HEK293 (cell line): ENCODE results near the gene MORC4.

Experiments used
- CTCF ChIA-PET: fragments of 350-600 bp; formaldehyde crosslinking; extraction: SDS; loops from one replicate; lab custom pipeline; 2021; ENCODE audit warnings: antibody characterized with exemption; lab: Yijun Ruan, JAX
- POLR2A ChIA-PET: fragments of 300-600 bp; formaldehyde crosslinking; extraction: SDS; loops from one replicate; lab custom pipeline; 2020; ENCODE audit warnings: antibody characterized with exemption, inconsistent platforms; lab: Yijun Ruan, JAX
- H3K27ac ChIP-seq: fragments of 200-500 bp; sonication (Bioruptor generic); 2 replicates; pipeline ENCODE4 v1.5.1; 2014; ENCODE audit warnings: low read depth, low read length, control low read depth, inconsistent platforms; ENCODE audit errors: extremely low read depth
- H3K36me3 ChIP-seq, 2 experiments: fragments of 200-500 bp in 1 of 2; sonication (Bioruptor generic) in 1 of 2; 1 replicate in 1 of 2; 2 replicates in 1 of 2; pipeline ENCODE4 v1.5.1; 2014 to 2017; ENCODE audit warnings: inconsistent platforms in 2 of 2, low read length in 2 of 2; ENCODE audit not compliant: control insufficient read depth in 2 of 2, insufficient read depth in 1 of 2
- H3K4me1 ChIP-seq: fragments of 200-500 bp; sonication (Bioruptor generic); 2 replicates; pipeline ENCODE4 v1.5.1; 2014; ENCODE audit warnings: mild to moderate bottlenecking, low read length, inconsistent platforms; ENCODE audit not compliant: control insufficient read depth, insufficient read depth
- H3K4me3 ChIP-seq: 2 replicates; pipeline ENCODE4 v1.5.1; 2011; ENCODE audit warnings: low read depth, mild to moderate bottlenecking, control low read depth, low read length, moderate library complexity
- H3K9me3 ChIP-seq: fragments of 200-500 bp; sonication (Bioruptor generic); 2 replicates; pipeline ENCODE4 v1.5.1; 2014; ENCODE audit warnings: low read depth, low read length, inconsistent platforms; ENCODE audit not compliant: control insufficient read depth, insufficient read depth
- FEZF1 ChIP-seq: fragments of 450-650 bp; formaldehyde crosslinking; IDR thresholded peaks from 2 replicates; pipeline ENCODE4 v1.5.1; 2016; ENCODE audit warnings: missing biosample characterization, missing genetic modification characterization
- GLIS1 ChIP-seq: fragments of 450-650 bp; formaldehyde crosslinking; IDR thresholded peaks from 2 replicates; pipeline ENCODE4 v1.5.1; 2016; ENCODE audit warnings: missing biosample characterization, missing genetic modification characterization
- IKZF3 ChIP-seq: fragments of 450-650 bp; IDR thresholded peaks from 2 replicates; pipeline ENCODE4 v1.5.0; 2018; ENCODE audit warnings: missing biosample characterization, mild to moderate bottlenecking, missing genetic modification characterization, moderate library complexity
- KLF10 ChIP-seq: fragments of 450-650 bp; IDR thresholded peaks from 2 replicates; pipeline ENCODE4 v1.5.1; 2018; ENCODE audit warnings: missing biosample characterization, mild to moderate bottlenecking, missing genetic modification characterization
- KLF7 ChIP-seq: fragments of 450-650 bp; formaldehyde crosslinking; IDR thresholded peaks from 2 replicates; pipeline ENCODE4 v1.5.1; 2016; ENCODE audit warnings: missing biosample characterization, missing genetic modification characterization, borderline replicate concordance
- KLF8 ChIP-seq: fragments of 450-650 bp; formaldehyde crosslinking; IDR thresholded peaks from 2 replicates; pipeline ENCODE4 v1.5.1; 2016; ENCODE audit warnings: missing biosample characterization, missing genetic modification characterization
- MZF1 ChIP-seq: fragments of 450-650 bp; formaldehyde crosslinking; IDR thresholded peaks from 2 replicates; pipeline ENCODE4 v1.5.1; 2017; ENCODE audit warnings: missing biosample characterization, missing genetic modification characterization, borderline replicate concordance
- YY1 ChIP-seq: fragments of 450-650 bp; formaldehyde crosslinking; IDR thresholded peaks from 2 replicates; pipeline ENCODE4 v1.5.1; 2018; ENCODE audit warnings: missing biosample characterization, missing genetic modification characterization
- ZBTB17 ChIP-seq: fragments of 450-650 bp; formaldehyde crosslinking; IDR thresholded peaks from 2 replicates; pipeline ENCODE4 v1.5.1; 2016; ENCODE audit warnings: missing biosample characterization, missing genetic modification characterization
- ZNF121 ChIP-seq: fragments of 450-650 bp; formaldehyde crosslinking; IDR thresholded peaks from 2 replicates; pipeline ENCODE4 v1.5.1; 2016; ENCODE audit warnings: missing biosample characterization, missing genetic modification characterization
- ZNF155 ChIP-seq: fragments of 450-650 bp; formaldehyde crosslinking; IDR thresholded peaks from 2 replicates; pipeline ENCODE4 v1.5.1; 2016; ENCODE audit warnings: missing biosample characterization, missing genetic modification characterization
- ZNF174 ChIP-seq: fragments of 450-650 bp; formaldehyde crosslinking; IDR thresholded peaks from 2 replicates; pipeline ENCODE4 v1.5.0; 2017; ENCODE audit warnings: missing biosample characterization, mild to moderate bottlenecking, missing genetic modification characterization
- ZNF19 ChIP-seq: fragments of 450-650 bp; formaldehyde crosslinking; IDR thresholded peaks from 2 replicates; pipeline ENCODE4; 2016; ENCODE audit warnings: missing biosample characterization, missing genetic modification characterization, low read depth
- ZNF274 ChIP-seq, 2 experiments: fragments of 200-500 bp in 1 of 2; fragments of 450-650 bp in 1 of 2; sonication (Bioruptor generic) in 1 of 2; formaldehyde crosslinking in 1 of 2; IDR thresholded peaks; 2 replicates each; pipeline versions ENCODE4 v1.5.1 to v1.6.1; 2014 to 2016; ENCODE audit warnings: borderline replicate concordance in 1 of 2, inconsistent platforms in 1 of 2, low read length in 1 of 2, missing biosample characterization in 1 of 2, missing genetic modification characterization in 1 of 2
- ZNF302 ChIP-seq: fragments of 450-650 bp; formaldehyde crosslinking; IDR thresholded peaks from 2 replicates; pipeline ENCODE4 v1.5.1; 2016; ENCODE audit warnings: missing biosample characterization, missing genetic modification characterization, low read depth
- ZNF404 ChIP-seq: fragments of 450-650 bp; formaldehyde crosslinking; IDR thresholded peaks from 2 replicates; pipeline ENCODE4 v1.5.1; 2017; ENCODE audit warnings: missing biosample characterization, missing genetic modification characterization
- ZNF423 ChIP-seq: fragments of 450-650 bp; formaldehyde crosslinking; IDR thresholded peaks from 2 replicates; pipeline ENCODE4 v1.5.1; 2016; ENCODE audit warnings: missing biosample characterization, missing genetic modification characterization
- ZNF473 ChIP-seq: fragments of 450-650 bp; formaldehyde crosslinking; IDR thresholded peaks from 2 replicates; pipeline ENCODE4 v1.5.1; 2017; ENCODE audit warnings: missing biosample characterization, missing genetic modification characterization
- ZNF514 ChIP-seq: fragments of 450-650 bp; formaldehyde crosslinking; IDR thresholded peaks from 2 replicates; pipeline ENCODE4 v1.5.1; 2016; ENCODE audit warnings: missing biosample characterization, missing genetic modification characterization
- ZNF701 ChIP-seq: fragments of 450-650 bp; formaldehyde crosslinking; IDR thresholded peaks from 2 replicates; pipeline ENCODE4 v1.5.1; 2016; ENCODE audit warnings: missing biosample characterization, missing genetic modification characterization
- ZNF792 ChIP-seq: fragments of 450-650 bp; formaldehyde crosslinking; IDR thresholded peaks from 2 replicates; pipeline ENCODE4 v1.5.1; 2016; ENCODE audit warnings: missing biosample characterization, missing genetic modification characterization
- TF ChIP-seq, protein P1 (sequence below): fragments of 450-650 bp; formaldehyde crosslinking; IDR thresholded peaks from 2 replicates; pipeline ENCODE4 v1.5.1; 2016; ENCODE audit warnings: missing biosample characterization, missing genetic modification characterization
- TF ChIP-seq, protein P2 (sequence below): fragments of 450-650 bp; formaldehyde crosslinking; IDR thresholded peaks from 2 replicates; pipeline ENCODE4 v1.5.1; 2016; ENCODE audit warnings: missing biosample characterization, missing genetic modification characterization, borderline replicate concordance
- TF ChIP-seq, protein P3 (sequence below): fragments of 450-650 bp; formaldehyde crosslinking; IDR thresholded peaks from 2 replicates; pipeline ENCODE4 v1.5.1; 2016; ENCODE audit warnings: missing biosample characterization, missing genetic modification characterization

The MORC4 gene

GRCh38 chrX:106928227-106928626 lies 71.8 kb downstream of the MORC4 start:
- H3K9me3 ChIP-seq = no peaks in the 10 kb centered on the region
- CTCF ChIA-PET = no interaction called here
- H3K36me3 ChIP-seq = no peaks in the 10 kb centered on the region
- H3K27ac ChIP-seq = no peak overlapping the region
- H3K4me1 ChIP-seq = no peaks in the 10 kb centered on the region
- no peak overlapping the region for H3K4me3 ChIP-seq
- POLR2A ChIA-PET = no interaction called here
- no peak for TF ChIP-seq ZNF274 (IDR thresholded peaks at IDR 0.05; ENCODE audit: low read length)
- no peak for TF ChIP-seq ZNF274 (tag by site-specific recombination; IDR thresholded peaks at IDR 0.05; ENCODE audit: borderline replicate concordance)
- TF ChIP-seq ZNF404 (tag by site-specific recombination) = no peak
- no peak for TF ChIP-seq KLF8 (tag by site-specific recombination)
- TF ChIP-seq ZNF155 (tag by site-specific recombination) = no peak
- no peak for TF ChIP-seq ZNF19 (tag by site-specific recombination)
- no peak for TF ChIP-seq YY1 (tag by site-specific recombination)
- no peak for TF ChIP-seq ZNF514
- TF ChIP-seq, protein P1, sequence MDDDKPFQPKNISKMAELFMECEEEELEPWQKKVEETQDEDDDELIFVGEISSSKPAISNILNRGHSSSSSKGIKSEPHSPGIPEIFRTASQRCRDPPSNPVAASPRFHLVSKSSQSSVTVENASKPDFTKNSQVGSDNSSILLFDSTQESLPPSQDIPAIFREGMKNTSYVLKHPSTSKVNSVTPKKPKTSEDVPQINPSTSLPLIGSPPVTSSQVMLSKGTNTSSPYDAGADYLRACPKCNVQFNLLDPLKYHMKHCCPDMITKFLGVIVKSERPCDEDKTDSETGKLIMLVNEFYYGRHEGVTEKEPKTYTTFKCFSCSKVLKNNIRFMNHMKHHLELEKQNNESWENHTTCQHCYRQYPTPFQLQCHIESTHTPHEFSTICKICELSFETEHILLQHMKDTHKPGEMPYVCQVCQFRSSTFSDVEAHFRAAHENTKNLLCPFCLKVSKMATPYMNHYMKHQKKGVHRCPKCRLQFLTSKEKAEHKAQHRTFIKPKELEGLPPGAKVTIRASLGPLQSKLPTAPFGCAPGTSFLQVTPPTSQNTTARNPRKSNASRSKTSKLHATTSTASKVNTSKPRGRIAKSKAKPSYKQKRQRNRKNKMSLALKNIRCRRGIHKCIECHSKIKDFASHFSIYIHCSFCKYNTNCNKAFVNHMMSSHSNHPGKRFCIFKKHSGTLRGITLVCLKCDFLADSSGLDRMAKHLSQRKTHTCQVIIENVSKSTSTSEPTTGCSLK (tag by site-specific recombination) = no peak
- TF ChIP-seq KLF10 (tag by site-specific recombination) = no peak
- TF ChIP-seq KLF7 = no peak
- TF ChIP-seq, all 188 proteins: peak for 0

DNA sequence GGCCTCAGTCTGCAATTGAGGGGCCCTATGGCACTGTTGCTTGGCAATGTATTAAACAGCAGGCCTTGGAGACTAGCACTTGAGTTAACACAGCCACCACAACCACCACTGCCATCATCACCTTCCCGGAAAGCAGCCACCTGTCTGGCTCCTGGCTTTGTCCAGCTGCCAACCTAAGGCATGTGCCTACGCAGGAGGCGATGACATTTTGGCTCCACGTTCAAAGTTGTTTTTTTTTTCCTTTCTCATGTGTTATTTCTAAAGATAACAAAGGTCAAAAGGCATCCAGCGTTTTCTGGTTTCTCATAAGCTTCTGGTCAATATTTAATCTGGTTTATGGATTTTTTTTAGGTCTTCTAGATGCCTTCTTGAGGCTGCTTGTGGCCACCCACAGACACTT lies 72.3 kb downstream of the MORC4 start:
- no peak overlapping the region for H3K4me3 ChIP-seq
- TF ChIP-seq ZBTB17 = no peak
- TF ChIP-seq ZNF302 (tag by site-specific recombination) = no peak
- TF ChIP-seq ZNF473 (tag by site-specific recombination) = no peak
- no peak for TF ChIP-seq ZNF121
- H3K27ac ChIP-seq = no peak overlapping the region
- ChIA-PET CTCF (no interaction called here), POLR2A (no interaction called here)
- no peaks in the 10 kb centered on the region for H3K36me3 ChIP-seq
- H3K4me1 ChIP-seq = no peaks in the 10 kb centered on the region
- H3K9me3 ChIP-seq = no peaks in the 10 kb centered on the region

DNA sequence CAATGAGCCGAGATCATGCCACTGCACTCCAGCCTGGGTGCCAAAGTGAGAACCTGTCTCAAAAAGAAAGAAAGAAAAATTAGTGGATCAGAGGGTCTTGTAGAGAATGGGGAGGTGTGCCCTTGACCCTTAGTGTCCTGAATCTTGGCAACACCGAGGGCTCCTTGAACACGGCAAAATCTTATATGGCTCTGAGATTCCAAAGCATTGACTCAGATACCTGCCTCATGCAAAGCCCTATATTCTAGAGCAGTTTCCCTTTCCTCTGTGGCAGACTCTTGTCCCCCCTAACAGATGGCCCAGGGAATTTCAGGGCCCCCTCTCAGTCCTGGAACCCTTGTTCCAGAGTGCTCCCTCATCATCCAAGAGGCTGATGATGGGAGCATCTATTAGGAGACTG lies 73.0 kb downstream of the MORC4 start:
- H3K4me3 ChIP-seq = no peak overlapping the region
- ChIA-PET POLR2A (no interaction called here), CTCF (no interaction called here)
- no peaks in the 10 kb centered on the region for H3K9me3 ChIP-seq
- no peak overlapping the region for H3K27ac ChIP-seq
- no peaks in the 10 kb centered on the region for H3K36me3 ChIP-seq
- H3K4me1 ChIP-seq = no peaks in the 10 kb centered on the region
- no peak for TF ChIP-seq ZNF174
- TF ChIP-seq FEZF1 (tag by site-specific recombination) = no peak
- TF ChIP-seq, protein P2, sequence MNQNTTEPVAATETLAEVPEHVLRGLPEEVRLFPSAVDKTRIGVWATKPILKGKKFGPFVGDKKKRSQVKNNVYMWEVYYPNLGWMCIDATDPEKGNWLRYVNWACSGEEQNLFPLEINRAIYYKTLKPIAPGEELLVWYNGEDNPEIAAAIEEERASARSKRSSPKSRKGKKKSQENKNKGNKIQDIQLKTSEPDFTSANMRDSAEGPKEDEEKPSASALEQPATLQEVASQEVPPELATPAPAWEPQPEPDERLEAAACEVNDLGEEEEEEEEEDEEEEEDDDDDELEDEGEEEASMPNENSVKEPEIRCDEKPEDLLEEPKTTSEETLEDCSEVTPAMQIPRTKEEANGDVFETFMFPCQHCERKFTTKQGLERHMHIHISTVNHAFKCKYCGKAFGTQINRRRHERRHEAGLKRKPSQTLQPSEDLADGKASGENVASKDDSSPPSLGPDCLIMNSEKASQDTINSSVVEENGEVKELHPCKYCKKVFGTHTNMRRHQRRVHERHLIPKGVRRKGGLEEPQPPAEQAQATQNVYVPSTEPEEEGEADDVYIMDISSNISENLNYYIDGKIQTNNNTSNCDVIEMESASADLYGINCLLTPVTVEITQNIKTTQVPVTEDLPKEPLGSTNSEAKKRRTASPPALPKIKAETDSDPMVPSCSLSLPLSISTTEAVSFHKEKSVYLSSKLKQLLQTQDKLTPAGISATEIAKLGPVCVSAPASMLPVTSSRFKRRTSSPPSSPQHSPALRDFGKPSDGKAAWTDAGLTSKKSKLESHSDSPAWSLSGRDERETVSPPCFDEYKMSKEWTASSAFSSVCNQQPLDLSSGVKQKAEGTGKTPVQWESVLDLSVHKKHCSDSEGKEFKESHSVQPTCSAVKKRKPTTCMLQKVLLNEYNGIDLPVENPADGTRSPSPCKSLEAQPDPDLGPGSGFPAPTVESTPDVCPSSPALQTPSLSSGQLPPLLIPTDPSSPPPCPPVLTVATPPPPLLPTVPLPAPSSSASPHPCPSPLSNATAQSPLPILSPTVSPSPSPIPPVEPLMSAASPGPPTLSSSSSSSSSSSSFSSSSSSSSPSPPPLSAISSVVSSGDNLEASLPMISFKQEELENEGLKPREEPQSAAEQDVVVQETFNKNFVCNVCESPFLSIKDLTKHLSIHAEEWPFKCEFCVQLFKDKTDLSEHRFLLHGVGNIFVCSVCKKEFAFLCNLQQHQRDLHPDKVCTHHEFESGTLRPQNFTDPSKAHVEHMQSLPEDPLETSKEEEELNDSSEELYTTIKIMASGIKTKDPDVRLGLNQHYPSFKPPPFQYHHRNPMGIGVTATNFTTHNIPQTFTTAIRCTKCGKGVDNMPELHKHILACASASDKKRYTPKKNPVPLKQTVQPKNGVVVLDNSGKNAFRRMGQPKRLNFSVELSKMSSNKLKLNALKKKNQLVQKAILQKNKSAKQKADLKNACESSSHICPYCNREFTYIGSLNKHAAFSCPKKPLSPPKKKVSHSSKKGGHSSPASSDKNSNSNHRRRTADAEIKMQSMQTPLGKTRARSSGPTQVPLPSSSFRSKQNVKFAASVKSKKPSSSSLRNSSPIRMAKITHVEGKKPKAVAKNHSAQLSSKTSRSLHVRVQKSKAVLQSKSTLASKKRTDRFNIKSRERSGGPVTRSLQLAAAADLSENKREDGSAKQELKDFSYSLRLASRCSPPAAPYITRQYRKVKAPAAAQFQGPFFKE (tag by site-specific recombination) = no peak
- TF ChIP-seq IKZF3 (tag by site-specific recombination) = no peak
- no peak for TF ChIP-seq ZNF792 (tag by site-specific recombination)
- TF ChIP-seq ZNF701 (tag by site-specific recombination) = no peak
- no peak for TF ChIP-seq ZNF423 (tag by site-specific recombination)
- no peak for TF ChIP-seq MZF1
- TF ChIP-seq, protein P3, sequence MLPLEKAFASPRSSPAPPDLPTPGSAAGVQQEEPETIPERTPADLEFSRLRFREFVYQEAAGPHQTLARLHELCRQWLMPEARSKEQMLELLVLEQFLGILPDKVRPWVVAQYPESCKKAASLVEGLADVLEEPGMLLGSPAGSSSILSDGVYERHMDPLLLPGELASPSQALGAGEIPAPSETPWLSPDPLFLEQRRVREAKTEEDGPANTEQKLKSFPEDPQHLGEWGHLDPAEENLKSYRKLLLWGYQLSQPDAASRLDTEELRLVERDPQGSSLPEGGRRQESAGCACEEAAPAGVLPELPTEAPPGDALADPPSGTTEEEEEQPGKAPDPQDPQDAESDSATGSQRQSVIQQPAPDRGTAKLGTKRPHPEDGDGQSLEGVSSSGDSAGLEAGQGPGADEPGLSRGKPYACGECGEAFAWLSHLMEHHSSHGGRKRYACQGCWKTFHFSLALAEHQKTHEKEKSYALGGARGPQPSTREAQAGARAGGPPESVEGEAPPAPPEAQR (tag by site-specific recombination) = no peak
- no peak for TF ChIP-seq GLIS1
